OCI-LY7 (cell line): ENCODE data around the gene HABP2.

Experiments used
- CTCF ChIP-seq: fragments of 200-600 bp; sonication (generic); conservative IDR thresholded peaks from 2 replicates; pipeline ENCODE4 v1.5.1; 2014; ENCODE audit warnings: mild to moderate bottlenecking, antibody characterized with exemption, low read length, moderate library complexity, mixed read lengths
- EZH2phosphoT487 ChIP-seq: fragments of 200-600 bp; sonication (generic); IDR thresholded peaks from 2 replicates; pipeline ENCODE4 v1.6.1; 2018; ENCODE audit warnings: low read depth, borderline replicate concordance, mild to moderate bottlenecking, mixed run types, antibody characterized with exemption, low read length, moderate library complexity, mixed read lengths

DNA sequence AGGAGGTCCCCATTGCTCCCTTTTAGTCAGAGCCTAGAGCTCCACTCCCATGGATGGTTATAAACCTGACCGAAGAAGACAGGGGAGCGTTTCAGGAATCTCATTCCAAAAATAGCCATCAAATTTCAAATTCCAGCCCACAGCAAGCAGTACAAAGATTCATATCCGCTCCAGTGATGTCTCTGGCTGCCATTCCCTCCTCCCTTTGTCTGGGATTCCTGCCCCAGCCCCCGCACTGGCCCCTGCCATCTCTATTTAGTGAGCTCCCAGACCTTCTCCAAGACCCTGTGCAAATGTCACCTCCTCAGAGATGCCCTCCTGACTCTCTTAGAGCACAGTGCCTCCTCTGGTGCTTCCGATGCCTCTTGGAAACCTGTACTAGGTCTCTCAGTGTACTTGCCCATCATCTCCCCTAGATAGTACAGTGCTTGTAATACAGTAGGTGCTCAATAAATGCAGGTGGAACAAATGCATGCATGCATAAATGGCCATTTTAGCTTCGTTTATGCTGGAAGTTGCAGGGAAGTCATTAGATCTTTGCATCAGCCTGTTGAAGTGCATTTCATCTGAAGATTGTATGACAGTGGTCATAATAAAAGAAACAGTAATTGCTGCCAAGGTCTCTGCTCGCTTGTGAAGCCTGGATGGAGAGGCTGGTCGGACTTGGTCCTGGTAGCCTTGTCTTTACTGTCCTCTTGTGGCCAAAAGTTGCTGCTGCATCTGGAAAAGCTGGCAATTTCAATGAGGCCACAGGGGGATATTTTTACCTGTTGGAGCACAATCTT lies 32.0 kb upstream of the HABP2 start:
- TF ChIP-seq CTCF (peak; percentile 91), EZH2phosphoT487 (no peak)
